GM23338 (cell line): Measurements from ENCODE around the gene ELMOD3. TPM values are rescaled to one million over a fixed set of nuclear protein-coding genes. Genes with fewer than 3 reads are reported as not detected.

ENCODE experiments used
- ATAC-seq: fragments of 200-7000 bp; cut with Tn5 transposase; 3 replicates; pipeline ENCODE4 v1.9.1; 2020
- DNase-seq: peaks from one replicate; pipeline ENCODE4 v3.0.0-alpha.2; 2015; ENCODE audit warnings: low spot score
- H2AFZ ChIP-seq: fragments of 200-600 bp; sonication (generic); 2 replicates; pipeline ENCODE4 v1.8.0; 2016; ENCODE audit warnings: antibody characterized with exemption, mild to moderate bottlenecking, moderate library complexity
- H3F3A ChIP-seq: fragments of 200-600 bp; sonication (generic); replicated peaks from 2 replicates; pipeline ENCODE4 v1.8.0; 2017; ENCODE audit warnings: antibody characterized with exemption, mixed run types, low read depth
- H3K27ac ChIP-seq: fragments of 200-600 bp; sonication (generic); 2 replicates; pipeline ENCODE4 v1.6.1; 2016; ENCODE audit warnings: low read depth
- H3K27me3 ChIP-seq: fragments of 200-600 bp; sonication (generic); 2 replicates; pipeline ENCODE4 v1.8.0; 2016; ENCODE audit warnings: mild to moderate bottlenecking, mixed run types, moderate library complexity; ENCODE audit not compliant: insufficient read depth
- H3K36me3 ChIP-seq: fragments of 200-600 bp; sonication (generic); 2 replicates; pipeline ENCODE4 v1.8.0; 2016; ENCODE audit warnings: mild to moderate bottlenecking; ENCODE audit not compliant: insufficient read depth
- H3K4me1 ChIP-seq: fragments of 200-600 bp; sonication (generic); 2 replicates; pipeline ENCODE4 v1.8.0; 2016; ENCODE audit warnings: mild to moderate bottlenecking, moderate library complexity; ENCODE audit not compliant: insufficient read depth
- H3K4me2 ChIP-seq: fragments of 200-600 bp; sonication (generic); 2 replicates; pipeline ENCODE4 v1.7.1; 2017; ENCODE audit warnings: mixed run types
- H3K4me3 ChIP-seq: fragments of 200-600 bp; sonication (generic); 2 replicates; pipeline ENCODE4 v1.6.1; 2016; ENCODE audit warnings: mixed run types
- H3K79me2 ChIP-seq: fragments of 200-600 bp; sonication (generic); replicated peaks from 2 replicates; pipeline ENCODE4 v1.8.0; 2017; ENCODE audit warnings: mild to moderate bottlenecking; ENCODE audit not compliant: insufficient read depth
- H3K9me2 ChIP-seq: fragments of 200-600 bp; sonication (generic); 2 replicates; pipeline ENCODE4 v1.8.0; 2017; ENCODE audit not compliant: insufficient read depth
- H4K20me1 ChIP-seq: fragments of 200-600 bp; sonication (generic); replicated peaks from 2 replicates; pipeline ENCODE4 v1.8.0; 2017; ENCODE audit warnings: mild to moderate bottlenecking; ENCODE audit not compliant: insufficient read depth
- H3K27ac Mint-ChIP-seq: 2 replicates; pipeline ENCODE4 v1.8.0; 2020; ENCODE audit warnings: inconsistent platforms, mild to moderate bottlenecking, moderate library complexity, mixed read lengths
- H3K27me3 Mint-ChIP-seq: 3 replicates; pipeline ENCODE4 v1.8.0; 2022; ENCODE audit warnings: low read depth, mild to moderate bottlenecking, moderate library complexity, mixed read lengths, inconsistent platforms; ENCODE audit not compliant: insufficient read depth, poor library complexity
- H3K36me3 Mint-ChIP-seq: 3 replicates; pipeline ENCODE4 v1.8.0; 2021; ENCODE audit warnings: low read depth, mild to moderate bottlenecking, inconsistent platforms, moderate library complexity, mixed read lengths
- H3K4me1 Mint-ChIP-seq: 3 replicates; pipeline ENCODE4 v1.8.0; 2020; ENCODE audit warnings: mild to moderate bottlenecking, inconsistent platforms, mixed read lengths
- H3K4me3 Mint-ChIP-seq: 3 replicates; pipeline ENCODE4 v1.8.0; 2021; ENCODE audit warnings: moderate library complexity, mild to moderate bottlenecking, inconsistent platforms, mixed read lengths
- H3K9me3 Mint-ChIP-seq: 3 replicates; pipeline ENCODE4 v1.8.0; 2020; ENCODE audit warnings: moderate library complexity, mild to moderate bottlenecking, inconsistent platforms, mixed read lengths
- CREB1 ChIP-seq: fragments of 250-450 bp; sonication (Bioruptor Pico); IDR thresholded peaks from 2 replicates; pipeline ENCODE4 v1.5.0; 2020; ENCODE audit warnings: low read depth, mild to moderate bottlenecking, moderate library complexity
- polyA plus RNA-seq: library from polyadenylated mRNA; unstranded; fragments of >200 nt; fragmentation: Nextera tagmentation; extraction: Ambion mirVana; gene quantifications from 2 replicates; pipeline ENCODE4 v1.2.1, GENCODE V29; 2016
- total RNA-seq: library from RNA; depleted of rRNA; stranded (reverse); fragments of >200 nt; shearing (Covaris generic); gene quantifications from 2 replicates; pipeline ENCODE4 v1.2.3, GENCODE V29; 2014
- TF ChIP-seq, protein P1 (sequence below): fragments of 250-450 bp; sonication (Bioruptor Pico); IDR thresholded peaks from 2 replicates; pipeline ENCODE4 v1.5.0; 2020; ENCODE audit warnings: mild to moderate bottlenecking, moderate library complexity
- TF ChIP-seq, protein P2 (sequence below), 2 experiments: fragments of 200-600 bp in 1 of 2; sonication (generic) in 1 of 2; conservative IDR thresholded peaks; 2 replicates each; pipeline versions ENCODE4 v1.5.1 to v1.6.1; 2016 to 2017; ENCODE audit warnings: antibody characterized with exemption in 2 of 2, low read depth in 2 of 2, mild to moderate bottlenecking in 2 of 2, moderate library complexity in 1 of 2
- TF ChIP-seq, protein P3 (sequence below): IDR thresholded peaks from one replicate; pipeline ENCODE4 v1.6.1; 2018; ENCODE audit warnings: antibody characterized with exemption; ENCODE audit not compliant: unreplicated experiment

The ELMOD3 gene
- total and polyA plus RNA-seq, 2 experiments from 2014 or later = 8.6 to 8.9 TPM

DNA sequence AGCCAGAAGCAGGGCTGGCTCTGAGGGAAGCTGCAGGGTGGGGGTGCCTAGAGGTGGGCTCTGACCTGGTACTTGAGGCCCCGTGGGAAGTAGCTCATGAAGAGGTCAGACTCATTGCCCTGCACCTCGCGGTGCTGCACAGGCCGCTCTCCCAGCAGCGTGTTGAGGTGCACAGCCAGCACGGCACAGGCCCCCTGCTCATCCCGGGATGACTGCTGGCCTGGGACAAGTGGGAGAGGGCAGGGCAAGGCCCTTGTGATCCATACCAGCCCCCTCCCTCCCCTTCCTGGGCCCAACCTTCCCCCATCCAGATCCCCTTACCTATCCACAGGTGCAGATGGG lies 46.9 kb downstream of the ELMOD3 start:
- no peak overlapping the region for H3K4me3 Mint-ChIP-seq
- Histone ChIP-seq H3F3A (peaks cover 7% of the 10 kb centered on the region; the same call in 1 of the 2 replicates), H3K27me3 (no peaks in the 10 kb centered on the region), H3K4me2 (no peak overlapping the region), H2AFZ (no peak overlapping the region), H3K9me2 (no peaks in the 10 kb centered on the region), H3K4me1 (peaks cover 6% of the 10 kb centered on the region; the same call in 1 of the 2 replicates), H3K4me3 (no peak overlapping the region), H3K27ac (no peak overlapping the region), H3K79me2 (peaks cover 9% of the 10 kb centered on the region), H4K20me1 (no peaks in the 10 kb centered on the region), H3K36me3 (peaks cover 8% of the 10 kb centered on the region)
- H3K4me1 Mint-ChIP-seq = peaks cover 9% of the 10 kb centered on the region
- H3K36me3 Mint-ChIP-seq = peaks cover 16% of the 10 kb centered on the region
- DNase-seq (no peak), ATAC-seq (no peak)
- peaks cover 9% of the 10 kb centered on the region for H3K27me3 Mint-ChIP-seq
- TF ChIP-seq, protein P1, sequence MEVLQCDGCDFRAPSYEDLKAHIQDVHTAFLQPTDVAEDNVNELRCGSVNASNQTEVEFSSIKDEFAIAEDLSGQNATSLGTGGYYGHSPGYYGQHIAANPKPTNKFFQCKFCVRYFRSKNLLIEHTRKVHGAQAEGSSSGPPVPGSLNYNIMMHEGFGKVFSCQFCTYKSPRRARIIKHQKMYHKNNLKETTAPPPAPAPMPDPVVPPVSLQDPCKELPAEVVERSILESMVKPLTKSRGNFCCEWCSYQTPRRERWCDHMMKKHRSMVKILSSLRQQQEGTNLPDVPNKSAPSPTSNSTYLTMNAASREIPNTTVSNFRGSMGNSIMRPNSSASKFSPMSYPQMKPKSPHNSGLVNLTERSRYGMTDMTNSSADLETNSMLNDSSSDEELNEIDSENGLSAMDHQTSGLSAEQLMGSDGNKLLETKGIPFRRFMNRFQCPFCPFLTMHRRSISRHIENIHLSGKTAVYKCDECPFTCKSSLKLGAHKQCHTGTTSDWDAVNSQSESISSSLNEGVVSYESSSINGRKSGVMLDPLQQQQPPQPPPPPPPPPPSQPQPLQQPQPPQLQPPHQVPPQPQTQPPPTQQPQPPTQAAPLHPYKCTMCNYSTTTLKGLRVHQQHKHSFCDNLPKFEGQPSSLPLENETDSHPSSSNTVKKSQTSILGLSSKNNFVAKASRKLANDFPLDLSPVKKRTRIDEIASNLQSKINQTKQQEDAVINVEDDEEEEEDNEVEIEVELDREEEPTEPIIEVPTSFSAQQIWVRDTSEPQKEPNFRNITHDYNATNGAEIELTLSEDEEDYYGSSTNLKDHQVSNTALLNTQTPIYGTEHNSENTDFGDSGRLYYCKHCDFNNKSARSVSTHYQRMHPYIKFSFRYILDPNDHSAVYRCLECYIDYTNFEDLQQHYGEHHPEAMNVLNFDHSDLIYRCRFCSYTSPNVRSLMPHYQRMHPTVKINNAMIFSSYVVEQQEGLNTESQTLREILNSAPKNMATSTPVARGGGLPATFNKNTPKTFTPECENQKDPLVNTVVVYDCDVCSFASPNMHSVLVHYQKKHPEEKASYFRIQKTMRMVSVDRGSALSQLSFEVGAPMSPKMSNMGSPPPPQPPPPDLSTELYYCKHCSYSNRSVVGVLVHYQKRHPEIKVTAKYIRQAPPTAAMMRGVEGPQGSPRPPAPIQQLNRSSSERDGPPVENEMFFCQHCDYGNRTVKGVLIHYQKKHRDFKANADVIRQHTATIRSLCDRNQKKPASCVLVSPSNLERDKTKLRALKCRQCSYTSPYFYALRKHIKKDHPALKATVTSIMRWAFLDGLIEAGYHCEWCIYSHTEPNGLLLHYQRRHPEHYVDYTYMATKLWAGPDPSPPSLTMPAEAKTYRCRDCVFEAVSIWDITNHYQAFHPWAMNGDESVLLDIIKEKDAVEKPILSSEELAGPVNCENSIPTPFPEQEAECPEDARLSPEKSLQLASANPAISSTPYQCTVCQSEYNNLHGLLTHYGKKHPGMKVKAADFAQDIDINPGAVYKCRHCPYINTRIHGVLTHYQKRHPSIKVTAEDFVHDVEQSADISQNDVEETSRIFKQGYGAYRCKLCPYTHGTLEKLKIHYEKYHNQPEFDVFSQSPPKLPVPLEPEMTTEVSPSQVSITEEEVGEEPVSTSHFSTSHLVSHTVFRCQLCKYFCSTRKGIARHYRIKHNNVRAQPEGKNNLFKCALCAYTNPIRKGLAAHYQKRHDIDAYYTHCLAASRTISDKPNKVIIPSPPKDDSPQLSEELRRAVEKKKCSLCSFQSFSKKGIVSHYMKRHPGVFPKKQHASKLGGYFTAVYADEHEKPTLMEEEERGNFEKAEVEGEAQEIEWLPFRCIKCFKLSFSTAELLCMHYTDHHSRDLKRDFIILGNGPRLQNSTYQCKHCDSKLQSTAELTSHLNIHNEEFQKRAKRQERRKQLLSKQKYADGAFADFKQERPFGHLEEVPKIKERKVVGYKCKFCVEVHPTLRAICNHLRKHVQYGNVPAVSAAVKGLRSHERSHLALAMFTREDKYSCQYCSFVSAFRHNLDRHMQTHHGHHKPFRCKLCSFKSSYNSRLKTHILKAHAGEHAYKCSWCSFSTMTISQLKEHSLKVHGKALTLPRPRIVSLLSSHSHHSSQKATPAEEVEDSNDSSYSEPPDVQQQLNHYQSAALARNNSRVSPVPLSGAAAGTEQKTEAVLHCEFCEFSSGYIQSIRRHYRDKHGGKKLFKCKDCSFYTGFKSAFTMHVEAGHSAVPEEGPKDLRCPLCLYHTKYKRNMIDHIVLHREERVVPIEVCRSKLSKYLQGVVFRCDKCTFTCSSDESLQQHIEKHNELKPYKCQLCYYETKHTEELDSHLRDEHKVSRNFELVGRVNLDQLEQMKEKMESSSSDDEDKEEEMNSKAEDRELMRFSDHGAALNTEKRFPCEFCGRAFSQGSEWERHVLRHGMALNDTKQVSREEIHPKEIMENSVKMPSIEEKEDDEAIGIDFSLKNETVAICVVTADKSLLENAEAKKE (CRISPR knock-in tag) = no peak
- TF ChIP-seq CREB1 (CRISPR knock-in tag) = no peak
- TF ChIP-seq, protein P2, sequence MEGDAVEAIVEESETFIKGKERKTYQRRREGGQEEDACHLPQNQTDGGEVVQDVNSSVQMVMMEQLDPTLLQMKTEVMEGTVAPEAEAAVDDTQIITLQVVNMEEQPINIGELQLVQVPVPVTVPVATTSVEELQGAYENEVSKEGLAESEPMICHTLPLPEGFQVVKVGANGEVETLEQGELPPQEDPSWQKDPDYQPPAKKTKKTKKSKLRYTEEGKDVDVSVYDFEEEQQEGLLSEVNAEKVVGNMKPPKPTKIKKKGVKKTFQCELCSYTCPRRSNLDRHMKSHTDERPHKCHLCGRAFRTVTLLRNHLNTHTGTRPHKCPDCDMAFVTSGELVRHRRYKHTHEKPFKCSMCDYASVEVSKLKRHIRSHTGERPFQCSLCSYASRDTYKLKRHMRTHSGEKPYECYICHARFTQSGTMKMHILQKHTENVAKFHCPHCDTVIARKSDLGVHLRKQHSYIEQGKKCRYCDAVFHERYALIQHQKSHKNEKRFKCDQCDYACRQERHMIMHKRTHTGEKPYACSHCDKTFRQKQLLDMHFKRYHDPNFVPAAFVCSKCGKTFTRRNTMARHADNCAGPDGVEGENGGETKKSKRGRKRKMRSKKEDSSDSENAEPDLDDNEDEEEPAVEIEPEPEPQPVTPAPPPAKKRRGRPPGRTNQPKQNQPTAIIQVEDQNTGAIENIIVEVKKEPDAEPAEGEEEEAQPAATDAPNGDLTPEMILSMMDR (conservative IDR thresholded peaks at IDR 0.05; ENCODE audit: low read depth in 2 of 2) = no peak
- TF ChIP-seq, protein P3, sequence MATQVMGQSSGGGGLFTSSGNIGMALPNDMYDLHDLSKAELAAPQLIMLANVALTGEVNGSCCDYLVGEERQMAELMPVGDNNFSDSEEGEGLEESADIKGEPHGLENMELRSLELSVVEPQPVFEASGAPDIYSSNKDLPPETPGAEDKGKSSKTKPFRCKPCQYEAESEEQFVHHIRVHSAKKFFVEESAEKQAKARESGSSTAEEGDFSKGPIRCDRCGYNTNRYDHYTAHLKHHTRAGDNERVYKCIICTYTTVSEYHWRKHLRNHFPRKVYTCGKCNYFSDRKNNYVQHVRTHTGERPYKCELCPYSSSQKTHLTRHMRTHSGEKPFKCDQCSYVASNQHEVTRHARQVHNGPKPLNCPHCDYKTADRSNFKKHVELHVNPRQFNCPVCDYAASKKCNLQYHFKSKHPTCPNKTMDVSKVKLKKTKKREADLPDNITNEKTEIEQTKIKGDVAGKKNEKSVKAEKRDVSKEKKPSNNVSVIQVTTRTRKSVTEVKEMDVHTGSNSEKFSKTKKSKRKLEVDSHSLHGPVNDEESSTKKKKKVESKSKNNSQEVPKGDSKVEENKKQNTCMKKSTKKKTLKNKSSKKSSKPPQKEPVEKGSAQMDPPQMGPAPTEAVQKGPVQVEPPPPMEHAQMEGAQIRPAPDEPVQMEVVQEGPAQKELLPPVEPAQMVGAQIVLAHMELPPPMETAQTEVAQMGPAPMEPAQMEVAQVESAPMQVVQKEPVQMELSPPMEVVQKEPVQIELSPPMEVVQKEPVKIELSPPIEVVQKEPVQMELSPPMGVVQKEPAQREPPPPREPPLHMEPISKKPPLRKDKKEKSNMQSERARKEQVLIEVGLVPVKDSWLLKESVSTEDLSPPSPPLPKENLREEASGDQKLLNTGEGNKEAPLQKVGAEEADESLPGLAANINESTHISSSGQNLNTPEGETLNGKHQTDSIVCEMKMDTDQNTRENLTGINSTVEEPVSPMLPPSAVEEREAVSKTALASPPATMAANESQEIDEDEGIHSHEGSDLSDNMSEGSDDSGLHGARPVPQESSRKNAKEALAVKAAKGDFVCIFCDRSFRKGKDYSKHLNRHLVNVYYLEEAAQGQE = no peak
- H3K9me3 Mint-ChIP-seq = peaks cover 13% of the 10 kb centered on the region
- no peak overlapping the region for H3K27ac Mint-ChIP-seq
